ENCODE data around the gene APBA2.
A peak's percentile ranks its signal among the peaks of the same experiment; 100 is the strongest.

Gene APBA2

DNA sequence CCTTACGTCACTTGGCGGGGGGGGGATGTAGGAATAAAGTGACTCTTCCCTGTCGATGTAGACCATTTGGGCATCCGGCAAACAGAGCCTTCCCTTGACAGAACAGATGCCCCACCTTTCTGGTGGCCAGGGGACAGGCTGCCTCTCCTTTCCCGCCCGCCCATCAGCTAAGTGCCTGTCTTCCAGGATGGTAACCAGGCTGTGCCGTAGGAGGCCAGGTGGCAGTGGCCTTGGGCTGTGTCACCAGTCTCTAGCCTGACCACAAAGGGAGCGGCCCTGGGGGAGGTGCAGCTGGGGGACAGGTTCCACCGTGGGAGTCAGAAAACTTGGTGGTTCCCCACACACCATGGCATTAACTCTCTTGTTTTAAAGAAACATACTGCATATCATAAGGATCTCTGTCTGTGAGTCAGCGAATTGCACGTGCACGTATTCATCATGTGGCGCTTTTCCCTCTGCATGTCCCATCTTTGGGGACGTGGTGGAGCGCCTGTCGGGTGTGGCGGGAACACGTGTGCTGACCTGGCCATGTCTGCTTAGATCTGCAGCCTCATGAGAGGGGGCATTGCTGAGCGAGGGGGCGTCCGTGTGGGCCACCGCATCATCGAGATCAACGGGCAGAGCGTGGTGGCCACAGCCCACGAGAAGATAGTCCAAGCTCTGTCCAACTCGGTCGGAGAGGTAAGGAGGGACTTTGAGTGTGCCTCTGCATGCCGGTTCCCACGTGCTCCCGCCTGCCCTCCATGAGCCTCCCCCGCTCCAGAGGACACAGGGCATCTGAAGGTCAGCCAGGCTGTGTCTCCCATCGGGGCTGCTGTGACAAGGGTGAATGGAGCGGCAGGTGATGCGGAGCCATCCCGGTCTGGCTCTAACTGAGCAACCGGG is 227.8 kb downstream of the APBA2 start:
- TF ChIP-seq, protein P1, sequence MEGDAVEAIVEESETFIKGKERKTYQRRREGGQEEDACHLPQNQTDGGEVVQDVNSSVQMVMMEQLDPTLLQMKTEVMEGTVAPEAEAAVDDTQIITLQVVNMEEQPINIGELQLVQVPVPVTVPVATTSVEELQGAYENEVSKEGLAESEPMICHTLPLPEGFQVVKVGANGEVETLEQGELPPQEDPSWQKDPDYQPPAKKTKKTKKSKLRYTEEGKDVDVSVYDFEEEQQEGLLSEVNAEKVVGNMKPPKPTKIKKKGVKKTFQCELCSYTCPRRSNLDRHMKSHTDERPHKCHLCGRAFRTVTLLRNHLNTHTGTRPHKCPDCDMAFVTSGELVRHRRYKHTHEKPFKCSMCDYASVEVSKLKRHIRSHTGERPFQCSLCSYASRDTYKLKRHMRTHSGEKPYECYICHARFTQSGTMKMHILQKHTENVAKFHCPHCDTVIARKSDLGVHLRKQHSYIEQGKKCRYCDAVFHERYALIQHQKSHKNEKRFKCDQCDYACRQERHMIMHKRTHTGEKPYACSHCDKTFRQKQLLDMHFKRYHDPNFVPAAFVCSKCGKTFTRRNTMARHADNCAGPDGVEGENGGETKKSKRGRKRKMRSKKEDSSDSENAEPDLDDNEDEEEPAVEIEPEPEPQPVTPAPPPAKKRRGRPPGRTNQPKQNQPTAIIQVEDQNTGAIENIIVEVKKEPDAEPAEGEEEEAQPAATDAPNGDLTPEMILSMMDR (IDR thresholded peaks at IDR 0.05; ENCODE audit: unreplicated experiment in 3 of 3) = no peak
- Mint-ChIP-seq H3K4me1 (peaks cover 10% of the 10 kb centered on the region), H3K4me3 (peak overlapping the region; percentile 65 to 79 (median 75)), H3K27ac (peak overlapping the region in 2 of 3 experiments; percentile 25 to 46), H3K27me3 (ENCODE audit: low read depth) (peaks cover 6% of the 10 kb centered on the region), H3K9me3 (no peaks in the 10 kb centered on the region), H3K36me3 (ENCODE audit: low read depth) (no peaks in the 10 kb centered on the region)

DNA sequence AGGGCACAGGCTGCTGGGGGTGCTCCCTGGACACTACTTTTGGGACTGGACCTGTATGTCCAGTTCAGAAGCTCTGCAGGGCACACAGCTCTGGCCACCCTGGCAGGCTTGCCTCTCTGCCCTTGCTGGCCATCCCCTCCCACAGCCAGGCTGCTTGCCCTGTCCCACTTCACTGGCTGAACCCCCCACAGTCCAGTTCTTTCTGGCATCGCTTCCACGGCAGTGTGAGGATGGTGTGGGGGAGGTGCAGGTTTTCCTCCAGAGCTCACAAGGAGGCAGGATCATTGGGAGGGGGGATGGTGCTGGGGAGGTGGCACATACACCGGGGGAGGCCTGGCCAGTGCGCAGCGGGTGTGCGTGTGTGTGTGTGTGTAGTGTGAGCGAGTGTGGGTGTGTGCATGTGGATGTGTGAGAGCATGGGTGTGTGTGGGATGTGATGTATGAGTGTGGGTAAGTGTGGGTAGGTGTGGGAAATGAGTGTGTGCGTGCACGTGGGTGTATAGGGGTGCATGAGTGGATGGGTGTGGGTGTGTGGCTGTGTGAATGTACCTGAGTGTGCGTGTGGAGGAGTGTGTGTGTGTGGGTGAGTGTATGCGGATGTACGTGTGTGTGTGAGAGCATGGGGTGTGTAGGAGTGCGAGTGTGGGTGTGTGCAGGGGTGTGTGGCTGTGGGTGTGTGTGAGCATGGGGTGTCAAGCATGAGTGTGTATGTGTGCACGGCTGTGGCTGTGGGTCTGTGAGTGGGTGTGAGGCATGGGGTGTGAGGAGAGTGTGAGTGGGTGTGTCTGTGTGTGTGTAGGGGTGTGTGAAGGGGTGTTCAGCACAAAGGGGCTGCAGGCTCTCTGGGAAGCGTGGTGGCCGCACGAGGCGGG is 228.7 kb downstream of the APBA2 start:
- H3K4me3 Mint-ChIP-seq = peak overlapping the region; percentile 70 to 77 (median 77)
- peaks cover 10% of the 10 kb centered on the region for H3K4me1 Mint-ChIP-seq
- peaks cover 6% of the 10 kb centered on the region for H3K27me3 Mint-ChIP-seq (ENCODE audit: low read depth)
- TF ChIP-seq, protein P1 (IDR thresholded peaks at IDR 0.05; ENCODE audit: unreplicated experiment in 3 of 3) = no peak
- H3K27ac Mint-ChIP-seq = peak overlapping the region; percentile 17 to 74 (median 36)
- no peaks in the 10 kb centered on the region for H3K9me3 Mint-ChIP-seq
- no peaks in the 10 kb centered on the region for H3K36me3 Mint-ChIP-seq (ENCODE audit: low read depth)

- H3K27ac Mint-ChIP-seq = peak overlapping the region; percentile 60 to 74 (median 62)
- H3K4me1 Mint-ChIP-seq = peaks cover 10% of the 10 kb centered on the region
- TF ChIP-seq, protein P1 (IDR thresholded peaks at IDR 0.05; ENCODE audit: unreplicated experiment in 3 of 3) = peak; percentile 62 to 64 (median 63)
These were observed 229.6 kb downstream of the APBA2 start for GRCh38 chr15:29115093-29115991.

DNA sequence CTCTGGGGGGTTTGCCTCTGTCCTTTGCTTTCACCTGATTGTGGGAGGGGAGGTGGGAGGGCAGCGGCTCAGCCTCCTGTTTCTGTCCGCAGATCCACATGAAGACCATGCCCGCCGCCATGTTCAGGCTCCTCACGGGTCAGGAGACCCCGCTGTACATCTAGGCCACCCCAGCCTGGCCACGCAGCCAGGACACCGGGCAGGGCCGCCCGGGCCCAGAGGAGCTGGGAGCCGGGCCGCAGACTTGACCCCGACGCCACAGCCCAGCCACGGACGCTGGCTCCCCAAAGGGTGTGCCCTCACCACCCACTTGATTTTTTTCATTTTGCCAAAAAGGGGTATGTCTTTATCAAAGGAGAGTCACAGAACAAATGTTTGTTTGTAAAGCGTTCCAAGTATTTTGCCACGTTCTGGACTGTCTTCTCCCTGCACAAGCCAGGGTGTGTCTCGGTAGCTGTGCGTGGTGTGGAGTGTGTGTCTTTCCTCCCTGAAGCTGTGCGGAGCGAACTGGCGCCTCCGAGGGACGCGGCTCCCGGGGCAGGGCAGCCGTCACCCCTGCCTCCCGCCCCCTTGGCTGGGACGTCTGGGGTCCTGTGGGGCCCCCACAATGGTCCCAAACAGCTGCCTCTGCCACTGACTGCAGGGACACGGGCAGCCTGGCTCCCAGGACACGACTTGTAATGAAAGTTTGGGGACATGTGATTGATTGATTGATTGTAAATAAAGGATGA is 231.4 kb downstream of the APBA2 start:
- H3K36me3 Mint-ChIP-seq (ENCODE audit: low read depth) = no peaks in the 10 kb centered on the region
- H3K9me3 Mint-ChIP-seq = no peaks in the 10 kb centered on the region
- peaks cover 8% of the 10 kb centered on the region for H3K27me3 Mint-ChIP-seq (ENCODE audit: low read depth)
- peak overlapping the region in 1 of 3 experiments; percentile 40 for H3K4me3 Mint-ChIP-seq
- TF ChIP-seq, protein P1 (IDR thresholded peaks at IDR 0.05; ENCODE audit: unreplicated experiment in 3 of 3) = no peak
- H3K27ac Mint-ChIP-seq = no peak overlapping the region
- peaks cover 10% of the 10 kb centered on the region for H3K4me1 Mint-ChIP-seq

More at GRCh38 chr15:29115093-29115991, 229.6 kb downstream of the APBA2 start:
- Mint-ChIP-seq H3K27me3 (ENCODE audit: low read depth) (peaks cover 6% of the 10 kb centered on the region), H3K9me3 (no peaks in the 10 kb centered on the region), H3K36me3 (ENCODE audit: low read depth) (no peaks in the 10 kb centered on the region), H3K4me3 (peak overlapping the region; percentile 77 to 85 (median 81))

GRCh38 chr15:29117778-29118177 is 232.0 kb downstream of the APBA2 start:
- H3K4me3 Mint-ChIP-seq = peak overlapping the region in 2 of 3 experiments; percentile 29 to 40

More at GRCh38 chr15:29117778-29118177, 232.0 kb downstream of the APBA2 start:
- TF ChIP-seq, protein P1 (IDR thresholded peaks at IDR 0.05; ENCODE audit: unreplicated experiment in 3 of 3) = no peak
- H3K4me1 Mint-ChIP-seq = peaks cover 10% of the 10 kb centered on the region
- peaks cover 10% of the 10 kb centered on the region for H3K27me3 Mint-ChIP-seq (ENCODE audit: low read depth)
- no peaks in the 10 kb centered on the region for H3K9me3 Mint-ChIP-seq
- no peaks in the 10 kb centered on the region for H3K36me3 Mint-ChIP-seq (ENCODE audit: low read depth)
- H3K27ac Mint-ChIP-seq = no peak overlapping the region
